ENCODE measurements around the gene TNKS2.

DNA sequence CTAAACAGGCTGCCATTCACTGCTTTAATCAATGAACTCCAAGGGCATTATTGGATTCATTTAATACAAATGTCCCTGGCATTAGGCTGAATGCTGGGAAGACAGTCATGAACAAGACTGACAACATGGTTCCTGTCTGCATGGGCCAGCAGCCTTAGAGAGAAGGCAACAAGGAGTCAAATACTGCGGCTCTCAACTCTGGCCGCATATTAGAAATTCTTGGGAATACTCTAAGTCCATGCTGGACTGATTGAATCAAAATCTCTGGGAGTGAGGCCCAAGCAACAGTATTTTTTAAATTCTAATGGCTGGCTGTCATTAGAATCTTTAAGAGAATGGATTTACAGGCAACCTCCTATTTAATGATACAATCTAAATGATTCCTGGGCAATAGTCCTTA is 76.9 kb downstream of the TNKS2 start:
- TF ChIP-seq CTCF (IDR thresholded peaks at IDR 0.05) (no peak), POLR2AphosphoS5 (IDR thresholded peaks at IDR 0.05; ENCODE audit: low read depth, low read length) (no peak), TCF7L2 (IDR thresholded peaks at IDR 0.05; ENCODE audit: low read depth, low read length) (no peak)

All from Panc1 (cell line).